ENCODE results near the gene TTLL4.

Gene TTLL4

GRCh38 chr2:218783688-218784087 is 73.1 kb downstream of the TTLL4 start:
- DNase-seq (ENCODE audit: low read depth in 2 of 2, low spot score in 1 of 2) = no peak

GRCh38 chr2:218785103-218785502 is 74.5 kb downstream of the TTLL4 start:
- no peak for DNase-seq (ENCODE audit: low read depth in 2 of 2, low spot score in 1 of 2)

DNA sequence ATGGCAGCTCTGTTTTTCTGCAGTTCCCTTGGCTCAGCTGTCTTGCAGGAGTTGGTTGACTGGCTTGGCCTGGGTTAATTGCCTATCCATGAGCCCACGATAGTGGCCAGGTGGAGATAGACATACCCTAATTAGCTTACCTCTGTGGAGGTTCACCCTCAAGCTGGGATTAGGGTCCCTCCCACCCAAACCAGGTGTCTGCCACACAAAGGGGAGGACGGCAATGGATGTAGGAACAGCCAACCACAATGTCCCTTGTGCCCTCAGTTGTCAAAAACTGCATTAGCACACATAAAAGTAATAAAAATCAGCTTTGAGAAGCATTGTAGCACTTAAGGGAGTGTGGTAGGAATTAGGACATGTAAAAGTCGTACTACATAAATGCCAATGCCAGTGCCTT is 75.5 kb downstream of the TTLL4 start:
- no peak for DNase-seq (ENCODE audit: low read depth in 2 of 2, low spot score in 1 of 2)

DNA sequence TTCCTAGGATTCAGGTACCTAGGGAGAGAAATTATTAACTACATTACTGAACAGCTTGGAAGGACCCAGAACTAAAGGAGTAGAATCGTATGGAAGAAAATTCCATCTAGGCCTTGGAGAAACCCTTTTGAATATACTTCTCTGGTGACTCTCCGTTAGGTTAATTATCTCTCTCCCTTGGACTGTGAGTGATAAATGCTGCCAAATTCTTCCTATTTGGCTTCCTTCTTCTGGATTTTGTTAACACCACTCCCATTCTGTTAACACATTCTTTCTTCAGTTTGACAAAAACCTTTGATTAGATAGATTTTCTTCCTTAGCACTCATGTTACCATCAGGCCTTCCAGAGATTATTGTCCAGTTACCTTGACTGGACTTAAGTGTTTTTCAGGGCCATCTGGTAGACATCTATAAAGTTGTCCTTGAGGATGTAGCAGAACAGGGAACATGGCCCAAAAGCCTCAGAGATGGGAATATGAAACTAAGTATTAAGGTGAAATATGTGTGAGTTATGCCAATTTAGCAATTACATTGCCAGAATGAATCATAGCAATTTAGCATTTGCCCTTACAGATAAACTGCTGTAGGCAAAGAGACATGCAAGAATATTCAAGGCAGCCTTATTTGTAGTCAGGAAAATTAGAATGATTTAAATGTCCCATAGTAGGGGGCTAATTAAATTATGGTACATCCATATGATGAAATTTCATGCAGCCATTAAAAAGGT is 78.1 kb downstream of the TTLL4 start:
- DNase-seq (ENCODE audit: low read depth in 2 of 2, low spot score in 1 of 2) = no peak

DNA sequence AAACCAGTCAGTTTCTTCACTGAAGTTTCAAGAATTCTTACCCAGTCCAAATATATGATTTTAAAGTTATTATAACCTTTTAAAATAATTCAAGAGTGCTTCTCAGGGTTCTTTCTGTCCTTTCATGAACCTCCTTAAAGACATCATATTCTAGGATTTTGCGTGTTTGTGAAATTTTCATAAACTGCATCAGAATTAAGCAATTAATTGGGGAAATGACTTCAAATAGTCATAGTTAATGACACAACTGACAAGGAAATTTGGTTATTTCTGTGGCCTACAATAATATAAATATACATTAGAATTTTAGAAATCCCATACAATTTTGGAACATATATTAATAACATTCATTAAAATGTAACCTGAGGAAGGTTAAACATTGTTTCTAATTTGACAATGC is 81.8 kb downstream of the TTLL4 start:
- DNase-seq (ENCODE audit: low read depth in 2 of 2, low spot score in 1 of 2) = no peak

DNA sequence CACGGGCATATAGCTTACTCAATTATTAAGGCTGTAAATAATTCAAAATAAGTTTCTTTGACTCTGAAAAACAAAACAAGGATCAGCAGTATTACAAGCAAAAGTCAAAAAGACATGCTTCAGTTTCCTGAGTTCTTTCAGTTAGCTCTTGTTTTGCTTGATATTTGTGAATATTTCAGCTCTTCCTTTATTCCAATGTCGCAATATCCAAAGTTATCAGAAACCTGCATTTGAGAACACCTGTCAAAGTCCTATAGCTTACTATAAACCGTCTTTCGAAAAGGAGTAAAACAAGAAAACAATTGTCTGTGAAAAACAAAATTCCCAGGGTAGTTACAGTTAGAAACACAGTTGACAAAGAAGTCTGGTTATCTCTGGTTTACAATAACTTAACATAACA is 86.1 kb downstream of the TTLL4 start:
- no peak for DNase-seq (ENCODE audit: low read depth in 2 of 2, low spot score in 1 of 2)

- no peak for DNase-seq (ENCODE audit: low read depth in 2 of 2, low spot score in 1 of 2)
Observed at GRCh38 chr2:218798767-218799504, 88.3 kb downstream of the TTLL4 start.

DNA sequence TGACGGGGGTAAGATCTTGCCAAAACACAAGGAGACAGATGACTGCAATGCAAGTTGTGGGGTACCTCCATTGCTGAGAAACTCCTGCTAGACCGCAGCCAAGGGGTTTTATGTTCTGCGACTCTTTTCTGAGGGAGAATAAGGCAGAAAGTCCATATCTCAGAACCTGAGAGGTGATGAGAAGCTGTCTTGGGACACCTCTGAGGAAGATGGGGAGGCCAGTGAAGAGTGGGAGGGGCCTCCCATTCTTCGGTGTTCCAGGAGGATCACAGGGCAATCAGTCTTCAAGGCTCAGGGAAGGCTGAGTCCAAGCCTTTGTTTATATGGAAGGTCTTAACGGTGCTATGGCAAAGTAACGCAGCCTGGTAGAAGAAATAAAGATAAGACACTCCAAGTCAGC is 89.4 kb downstream of the TTLL4 start:
- no peak for DNase-seq (ENCODE audit: low read depth in 2 of 2, low spot score in 1 of 2)

DNA sequence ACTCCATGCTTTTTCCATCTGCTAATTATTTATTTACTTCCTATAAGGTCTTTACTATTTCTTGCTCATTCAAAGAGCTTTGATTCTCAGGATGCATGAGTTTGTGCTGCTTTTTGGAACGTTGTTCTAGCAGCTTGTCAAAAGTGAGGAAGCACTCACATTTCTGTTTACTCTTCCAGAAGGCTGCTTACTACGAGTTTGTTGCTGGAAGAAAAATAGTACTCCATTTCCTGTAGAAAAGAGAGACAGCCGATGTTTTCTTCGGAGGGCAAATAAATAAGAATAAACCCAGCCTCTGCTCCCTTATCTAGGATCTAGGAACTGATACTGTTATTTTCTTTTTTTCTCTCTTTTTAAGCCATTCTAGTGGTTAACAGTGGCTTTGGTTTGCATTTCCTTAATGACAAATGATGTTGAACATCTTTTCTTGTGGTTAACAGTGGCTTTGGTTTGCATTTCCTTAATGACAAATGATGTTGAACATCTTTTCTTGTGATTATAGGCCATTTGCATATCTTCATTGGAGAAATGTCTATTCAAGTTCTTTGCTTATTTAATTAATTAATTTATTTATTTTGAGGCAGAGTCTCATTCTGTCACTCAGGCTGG is 91.9 kb downstream of the TTLL4 start:
- DNase-seq (ENCODE audit: low read depth in 2 of 2, low spot score in 1 of 2) = no peak

GRCh38 chr2:218804817-218805216 is 94.2 kb downstream of the TTLL4 start:
- DNase-seq (ENCODE audit: low read depth in 2 of 2, low spot score in 1 of 2) = no peak
